Stimulated activated CD4-positive, alpha-beta T cell treated with anti-CD3 and anti-CD28 coated beads, Interleukin-1b, Interleukin-23, amount 100 ng/mL, for 1 hour (primary cell): ENCODE data around the gene TEAD2.

Experiments
- DNase-seq, 2 donors: peaks; one replicate each; pipeline ENCODE4 v3.0.0-alpha.2; 2020; ENCODE audit warnings: low read depth in 2 of 2

TEAD2 gene

DNA sequence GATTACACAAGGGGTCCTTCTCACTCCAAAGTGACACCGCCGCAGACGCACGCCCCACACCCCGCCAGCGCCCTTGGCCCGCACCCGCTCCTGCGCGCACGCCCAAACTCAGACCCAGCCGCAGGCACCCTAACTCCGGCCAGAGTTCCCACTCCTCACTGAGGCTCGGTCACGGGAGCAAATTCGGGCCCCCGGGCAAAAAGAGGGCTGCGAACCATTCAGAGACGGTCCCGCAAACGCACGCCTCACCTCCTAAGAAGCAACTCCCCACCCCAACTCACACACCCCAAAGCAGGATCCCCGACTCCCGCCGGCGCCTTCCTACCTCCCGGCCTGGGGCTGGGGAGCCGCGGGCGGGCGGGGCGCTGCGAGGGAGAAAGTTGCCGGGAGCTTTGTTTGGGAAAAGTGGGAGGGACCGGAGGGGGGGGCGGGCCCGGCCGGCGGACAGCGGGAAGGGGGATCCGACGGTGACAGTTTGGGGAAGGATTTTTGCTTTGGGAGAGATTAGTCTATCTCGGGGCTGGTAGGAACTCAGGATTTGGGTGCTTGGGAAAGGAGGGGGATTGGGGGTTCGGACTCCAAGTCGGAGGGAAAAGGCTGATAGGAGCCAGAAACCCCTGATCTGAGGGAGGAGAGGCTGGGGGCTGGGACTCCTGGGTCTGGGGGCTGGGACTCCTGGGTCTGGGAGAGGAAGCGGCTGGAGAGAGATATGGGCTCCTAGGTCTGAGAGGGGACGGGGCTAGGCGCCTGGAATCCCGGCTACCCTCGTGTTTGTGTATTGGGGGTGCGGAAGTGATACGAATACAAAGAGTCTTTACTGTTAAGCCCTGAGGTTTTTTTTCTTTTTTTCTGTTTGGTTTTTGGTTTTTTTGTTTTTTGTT is at the start of gene TEAD2:
TSS of gene TEAD2 (minus strand) at position 369 of the 881 bp plus-strand sequence. CDS start 2,341 bp downstream, outside the sequence.
- DNase-seq, result no peak

DNA sequence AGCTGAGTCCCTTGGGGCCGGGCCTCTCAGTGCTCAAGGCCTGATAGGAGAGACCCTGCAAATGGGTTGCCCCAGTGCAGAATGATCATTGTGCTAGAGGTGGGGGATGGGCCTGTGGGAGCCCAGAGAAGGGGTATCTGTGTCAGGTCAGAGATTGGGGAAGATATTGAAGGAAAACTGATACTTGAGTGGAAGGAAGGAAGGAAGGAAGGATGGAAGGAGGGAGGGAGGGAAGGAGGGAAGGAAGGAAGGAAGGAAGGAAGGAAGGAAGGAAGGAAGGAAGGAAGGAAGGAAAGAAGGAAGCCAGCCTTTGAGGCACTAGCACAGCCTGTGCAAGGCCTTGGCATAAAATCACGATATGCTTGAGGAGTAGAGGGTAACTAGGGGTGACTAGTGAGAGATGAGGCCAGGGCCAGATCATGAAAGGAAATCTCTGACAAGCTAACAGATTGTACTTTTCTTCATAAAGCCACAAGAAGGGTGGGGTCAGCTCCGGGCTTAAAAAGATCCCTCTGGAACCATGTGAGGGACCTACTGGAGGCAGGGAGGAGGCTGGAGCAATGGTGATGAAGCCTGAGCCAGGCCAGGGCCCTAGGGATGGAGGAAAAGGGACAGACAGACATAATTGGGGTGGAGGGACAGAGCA is 49.6 kb upstream of the TEAD2 start:
- no peak for DNase-seq

DNA sequence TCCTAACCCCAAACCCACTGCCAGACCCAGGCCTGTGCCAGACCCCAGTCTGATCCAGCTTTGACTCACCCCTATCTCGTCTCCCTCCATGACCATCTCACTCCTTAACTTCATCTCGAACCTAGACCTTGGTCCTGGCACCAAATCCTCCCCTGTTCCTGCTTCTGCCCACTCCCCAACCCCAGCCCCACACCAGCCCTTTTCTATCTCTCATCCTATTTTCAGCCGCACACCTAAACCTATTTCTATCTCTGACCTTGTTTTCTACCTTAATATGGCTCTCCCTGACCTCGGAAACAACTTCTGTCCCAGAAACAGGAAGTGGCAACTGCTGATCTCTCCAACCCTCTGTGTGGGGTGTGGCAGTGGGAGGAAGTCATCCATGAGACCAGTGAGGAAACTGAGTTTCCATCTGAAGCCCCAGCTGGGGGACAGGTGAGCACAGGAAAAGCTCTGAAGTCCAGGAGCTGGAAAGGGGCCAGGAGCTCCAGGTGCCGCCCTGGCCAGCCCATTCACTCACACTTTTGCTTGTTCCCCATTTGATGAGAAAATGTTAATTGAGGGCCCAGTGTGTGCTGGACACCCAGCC is 47.3 kb upstream of the TEAD2 start:
- no peak for DNase-seq

DNA sequence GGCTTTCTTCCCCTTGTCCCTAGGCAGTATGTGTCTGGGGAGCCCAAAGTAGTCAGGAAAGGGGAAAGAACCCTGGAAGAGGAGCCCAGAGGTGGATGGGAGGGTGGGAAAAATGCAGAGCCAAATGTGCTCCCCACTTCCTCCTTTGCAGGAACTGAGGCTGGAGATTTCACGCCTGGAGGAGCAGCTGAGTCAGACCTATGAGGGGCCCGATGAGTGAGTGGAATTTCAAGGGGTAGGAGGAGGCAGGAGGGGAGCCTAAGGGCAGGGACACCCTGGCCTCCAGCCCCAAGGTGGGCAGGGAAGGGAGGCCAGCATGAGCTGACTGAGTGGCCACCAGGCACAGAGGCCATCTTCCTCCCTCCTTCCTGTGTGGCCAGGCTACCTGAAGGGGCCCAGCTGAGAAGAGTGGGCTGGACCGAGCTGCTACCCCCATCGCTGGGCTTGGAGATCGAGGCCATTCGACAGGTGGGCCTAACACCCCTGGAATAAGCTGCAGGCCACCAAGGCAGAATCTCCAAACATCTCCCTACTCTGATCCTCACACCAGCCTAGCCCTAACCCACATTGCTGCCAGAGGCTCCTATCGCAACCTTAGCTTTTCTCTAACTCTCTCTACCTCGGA is 46.7 kb upstream of the TEAD2 start:
- no peak for DNase-seq

DNA sequence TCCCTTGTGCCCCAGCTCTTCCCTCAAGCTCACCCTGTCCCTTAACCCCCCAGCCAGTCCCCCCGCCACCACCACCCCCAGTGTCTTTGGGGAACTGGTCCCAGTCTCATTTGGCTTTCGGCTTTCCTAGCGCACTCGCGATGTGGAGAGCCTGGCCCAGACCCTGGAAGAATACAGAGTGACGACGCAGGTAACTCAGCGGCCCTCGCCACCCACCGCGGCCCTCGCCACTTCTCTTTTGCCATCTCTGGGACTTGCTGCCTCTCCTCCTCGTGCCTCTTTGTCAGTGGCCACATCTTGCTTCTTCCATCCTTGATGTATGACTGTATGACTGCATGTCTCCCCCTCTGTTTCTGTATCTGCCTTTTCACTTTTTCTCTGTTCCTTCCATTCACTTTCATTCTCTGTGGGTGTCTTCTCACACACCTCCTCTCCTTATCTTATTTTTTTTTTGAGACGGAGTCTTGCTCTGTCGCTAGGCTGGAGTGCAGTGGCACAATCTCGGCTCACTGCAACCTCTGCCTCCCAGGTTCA is 45.3 kb upstream of the TEAD2 start:
- DNase-seq, result no peak

DNA sequence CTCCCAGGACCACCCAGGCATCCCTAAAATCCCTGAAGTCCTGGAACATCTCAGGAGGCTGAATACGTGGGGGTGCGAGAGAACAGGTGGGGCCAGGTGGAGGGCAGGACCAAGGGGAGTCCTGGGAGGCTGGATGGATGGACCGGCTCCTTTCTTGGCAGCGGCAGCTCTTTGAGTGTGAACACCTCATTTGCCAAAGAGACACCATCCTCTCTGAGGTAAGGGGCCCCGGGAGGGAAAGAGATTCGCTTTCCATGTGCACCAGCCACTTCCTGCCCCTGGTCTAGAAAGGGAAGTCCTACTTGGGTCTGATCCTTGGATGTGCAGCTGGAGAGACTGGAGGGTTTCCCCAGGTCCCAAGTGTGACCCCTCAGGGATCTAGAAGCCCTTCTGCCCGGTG is 44.9 kb upstream of the TEAD2 start:
- no peak for DNase-seq

DNA sequence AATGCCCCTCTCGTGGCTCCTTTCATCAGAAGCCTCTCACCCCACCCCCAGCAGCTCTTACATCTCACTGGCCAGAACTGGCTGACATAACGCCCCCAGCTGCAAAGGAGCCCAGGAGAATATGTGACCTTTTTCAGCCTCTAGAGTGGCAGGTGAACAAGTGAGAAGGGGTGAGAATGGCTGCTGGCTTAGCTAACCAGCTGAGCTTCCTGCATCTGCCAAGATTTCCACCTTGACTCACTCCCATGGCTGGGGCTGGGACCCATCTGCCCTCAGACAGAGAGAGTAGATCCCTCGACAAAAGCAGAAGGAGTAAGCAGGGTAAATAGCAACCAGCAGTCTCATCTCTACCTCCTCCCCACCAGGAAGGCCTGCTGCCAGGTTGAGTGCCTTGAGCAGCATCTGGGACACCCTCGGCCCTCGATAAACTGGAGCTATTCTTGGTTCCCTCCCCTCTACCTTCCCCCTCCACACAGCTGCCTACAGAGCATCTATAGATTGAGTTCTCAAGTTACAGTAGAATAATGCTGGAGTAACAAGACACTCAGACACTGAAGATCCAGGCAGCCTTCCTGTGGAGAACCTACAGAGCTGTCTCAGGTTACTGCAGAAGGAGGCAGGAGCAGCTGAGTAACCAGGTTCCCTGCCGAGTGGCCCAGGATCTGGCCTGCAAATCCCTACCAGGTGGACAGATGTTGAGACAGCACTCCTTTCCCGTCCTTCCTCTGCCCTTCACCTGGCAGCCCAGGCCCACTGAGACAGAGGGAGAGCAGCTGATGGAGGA is 41.4 kb upstream of the TEAD2 start:
- DNase-seq, result no peak

DNA sequence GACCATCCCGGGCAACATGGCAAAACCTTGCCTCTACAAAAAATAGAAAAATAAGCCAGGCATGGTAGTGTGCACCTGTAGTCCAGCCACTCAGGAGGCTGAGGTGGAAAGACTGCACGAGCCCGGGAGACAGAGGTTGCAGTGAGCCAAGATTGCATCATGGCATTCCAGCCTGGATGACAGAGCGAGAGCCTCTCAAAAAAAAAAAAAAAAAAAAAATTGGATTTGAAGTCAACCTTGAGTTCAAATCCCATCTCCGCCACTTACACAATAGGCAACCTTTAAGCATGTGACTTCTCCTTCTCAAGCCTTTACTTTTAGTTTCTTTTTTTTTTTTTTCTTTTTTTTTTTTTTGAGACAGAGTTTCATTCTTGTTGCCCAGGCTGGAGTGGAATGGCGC is 37.8 kb upstream of the TEAD2 start:
- DNase-seq, result no peak

DNA sequence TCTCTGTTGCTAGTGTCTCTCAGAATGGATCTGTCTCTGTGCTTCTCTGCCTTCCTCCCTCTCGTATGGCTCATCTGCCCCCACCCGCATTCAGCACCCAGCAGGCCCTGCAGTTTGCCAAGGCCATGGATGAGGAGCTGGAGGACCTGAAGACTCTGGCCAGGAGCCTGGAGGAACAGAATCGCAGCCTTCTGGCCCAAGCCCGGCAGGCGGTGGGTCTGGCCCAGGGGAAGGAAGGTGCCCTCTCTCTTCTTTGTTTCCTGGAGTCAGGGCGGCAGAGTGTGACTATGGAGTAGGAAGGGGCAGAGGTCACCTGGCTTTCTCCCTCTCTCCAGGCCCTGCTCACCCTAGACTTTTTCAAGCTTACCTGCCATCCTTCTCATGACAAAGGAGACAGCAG is 36.7 kb upstream of the TEAD2 start:
- no peak for DNase-seq

DNA sequence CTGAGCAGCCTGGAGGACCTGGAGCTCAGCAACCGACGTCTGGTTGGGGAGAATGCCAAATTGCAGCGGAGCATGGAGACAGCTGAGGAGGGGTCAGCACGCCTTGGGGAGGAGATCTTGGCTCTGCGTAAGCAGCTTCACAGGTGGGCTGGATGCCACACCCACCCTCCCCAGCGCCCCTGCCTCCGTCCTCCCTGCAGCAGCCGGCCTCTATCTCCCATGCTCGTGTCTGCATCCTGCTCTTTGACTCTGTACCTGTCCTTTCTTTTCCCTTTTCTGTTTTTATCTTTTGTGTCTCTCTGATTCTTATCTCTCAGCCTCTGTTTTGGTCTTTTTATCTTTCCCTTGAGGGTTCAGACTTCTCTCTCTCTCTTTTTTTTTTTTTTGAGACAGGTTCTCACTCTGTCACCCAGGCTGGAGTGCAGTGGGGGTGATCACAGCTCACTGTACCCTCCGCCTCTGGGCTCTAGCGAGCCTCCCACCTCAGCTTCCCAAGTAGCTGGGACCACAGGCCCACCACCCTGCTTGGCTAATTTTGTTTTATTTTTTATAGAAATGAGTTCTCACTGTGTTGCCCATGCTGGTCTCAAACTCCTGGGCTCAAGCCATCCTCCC is 35.9 kb upstream of the TEAD2 start:
- no peak for DNase-seq

DNA sequence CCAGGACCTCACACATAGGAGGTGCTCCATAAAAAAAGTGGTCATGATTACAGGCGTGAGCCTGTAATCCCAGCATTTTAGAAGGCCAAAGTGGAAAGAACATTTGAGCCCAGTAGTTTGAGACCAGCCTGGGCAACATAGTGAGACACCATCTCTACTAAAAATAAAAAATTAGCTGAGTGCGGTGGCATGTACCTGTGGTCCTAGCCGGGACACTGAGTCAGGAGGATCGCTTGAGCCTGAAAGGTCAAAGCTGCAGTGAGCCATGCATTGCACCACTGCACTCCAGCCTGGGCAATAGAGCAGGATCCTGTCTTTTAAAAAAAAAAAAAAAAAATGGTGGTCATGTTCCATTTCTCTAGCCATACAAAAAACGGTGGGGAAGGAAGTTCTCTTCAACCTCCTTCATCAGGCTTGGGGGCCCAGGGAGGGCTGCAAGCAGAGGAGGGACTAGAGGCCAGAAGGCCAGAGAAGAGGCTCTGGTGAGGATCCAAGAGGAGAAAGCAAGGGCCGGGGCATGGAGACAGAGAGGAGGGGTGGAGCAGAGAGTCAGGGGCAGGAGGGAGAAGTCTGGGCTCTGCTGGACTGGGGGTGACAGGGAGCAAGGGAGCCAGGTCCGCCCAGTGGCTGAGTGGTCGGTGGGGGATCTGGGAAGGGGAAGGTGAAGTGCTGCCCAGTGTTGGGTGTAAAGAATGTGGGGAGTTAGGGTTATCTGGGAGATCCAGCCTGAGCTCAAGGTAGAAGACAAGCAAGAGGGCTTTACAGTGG is 34.7 kb upstream of the TEAD2 start:
- no peak for DNase-seq

DNA sequence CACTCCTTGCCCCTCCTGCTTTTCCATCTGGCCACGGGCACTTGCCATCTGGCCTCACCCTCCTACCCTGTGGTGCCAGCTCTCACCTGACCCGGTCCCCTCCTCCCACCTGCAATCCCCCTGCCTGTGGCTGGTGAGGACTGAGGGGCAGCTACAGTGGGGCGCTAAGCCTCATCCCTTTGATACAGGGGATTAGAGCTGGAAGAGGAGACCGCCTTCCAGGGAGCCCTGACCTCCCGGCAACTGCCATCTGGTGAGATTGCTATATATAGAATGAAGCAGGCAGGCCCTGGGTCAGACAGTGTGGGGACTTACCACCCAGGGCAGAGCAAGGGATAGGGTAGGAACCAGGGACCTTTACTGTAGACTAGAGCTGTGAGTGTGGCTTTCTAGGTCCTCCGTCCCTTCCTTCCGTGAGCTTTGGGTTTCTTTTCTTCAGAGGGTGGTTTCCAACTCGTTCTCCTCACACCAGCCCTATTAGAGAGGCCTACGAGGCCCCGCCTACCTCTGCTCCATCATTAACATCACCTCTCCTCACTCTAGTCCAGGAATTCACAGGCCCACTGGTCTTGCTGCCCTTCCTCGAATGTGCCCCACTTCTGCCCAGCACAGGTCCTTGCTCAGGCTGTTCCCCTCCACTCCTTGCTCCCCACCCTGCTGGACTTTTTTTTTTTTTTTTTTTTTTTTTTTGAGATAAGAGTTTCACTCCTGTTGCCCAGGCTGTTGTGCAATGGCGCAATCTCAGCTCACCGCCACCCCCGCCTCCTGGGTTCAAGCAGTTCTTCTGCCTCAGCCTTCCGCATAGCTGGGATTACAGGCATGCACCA is 33.6 kb upstream of the TEAD2 start:
- DNase-seq, result no peak

DNA sequence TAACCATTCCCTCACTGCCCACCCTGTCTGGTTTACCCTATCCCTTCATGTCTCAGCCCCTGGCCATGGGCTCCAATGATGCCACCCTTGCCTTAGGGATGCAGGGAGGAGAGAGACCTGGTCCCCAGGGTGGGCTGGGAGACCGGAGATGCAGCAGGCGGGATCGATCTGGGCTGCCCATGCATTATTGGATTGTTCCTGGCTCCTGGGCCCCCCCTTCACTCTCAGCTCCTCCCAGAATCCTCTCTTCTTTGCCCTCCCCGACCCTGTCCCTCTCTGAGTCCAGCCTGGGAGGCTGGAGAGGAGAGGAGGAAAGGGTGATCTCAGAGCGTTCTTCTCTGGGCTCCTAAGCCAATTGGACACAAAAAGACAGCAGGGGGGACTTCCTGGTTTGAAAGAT is 31.7 kb upstream of the TEAD2 start:
- DNase-seq, result no peak

DNA sequence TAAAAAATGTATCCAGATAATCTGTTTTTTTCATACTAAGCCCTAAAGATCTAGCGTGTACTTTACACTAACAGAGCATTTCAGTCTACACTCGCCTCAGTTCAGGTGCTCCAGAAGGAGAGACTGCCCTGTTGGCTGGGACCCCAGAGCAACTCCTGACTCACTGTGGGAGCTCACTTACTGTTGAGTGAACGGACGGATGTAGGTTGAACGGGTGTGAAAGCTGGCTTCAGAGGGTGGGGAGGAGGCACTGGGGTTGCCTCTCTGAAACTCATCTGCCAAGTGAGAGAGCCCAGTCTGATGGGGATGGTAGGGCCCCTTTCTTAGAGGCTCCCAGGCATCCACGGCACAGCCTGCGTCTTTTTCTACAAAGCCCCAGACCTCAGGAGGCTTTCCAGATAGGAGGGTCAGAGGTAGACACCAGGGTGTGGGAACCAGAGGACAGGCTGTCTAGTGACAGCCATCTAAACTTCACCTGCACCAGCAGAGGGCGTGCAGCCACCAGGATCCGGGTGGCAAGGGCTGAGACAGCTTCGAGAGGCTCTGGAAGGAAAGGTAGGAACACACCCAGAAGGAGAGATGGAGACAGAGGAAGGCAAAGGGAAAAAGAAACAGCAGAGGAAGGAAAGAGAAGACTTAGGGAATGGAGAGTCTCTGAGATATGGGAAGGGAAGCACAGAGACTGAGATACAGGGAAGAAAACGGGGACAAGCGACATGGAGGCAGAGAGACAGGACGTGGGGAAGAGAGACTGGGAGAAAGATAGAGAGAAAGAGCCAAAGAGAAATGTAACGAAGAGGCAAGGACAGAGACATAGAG is 29.6 kb upstream of the TEAD2 start:
- peak; percentile 53 to 56 for DNase-seq

DNA sequence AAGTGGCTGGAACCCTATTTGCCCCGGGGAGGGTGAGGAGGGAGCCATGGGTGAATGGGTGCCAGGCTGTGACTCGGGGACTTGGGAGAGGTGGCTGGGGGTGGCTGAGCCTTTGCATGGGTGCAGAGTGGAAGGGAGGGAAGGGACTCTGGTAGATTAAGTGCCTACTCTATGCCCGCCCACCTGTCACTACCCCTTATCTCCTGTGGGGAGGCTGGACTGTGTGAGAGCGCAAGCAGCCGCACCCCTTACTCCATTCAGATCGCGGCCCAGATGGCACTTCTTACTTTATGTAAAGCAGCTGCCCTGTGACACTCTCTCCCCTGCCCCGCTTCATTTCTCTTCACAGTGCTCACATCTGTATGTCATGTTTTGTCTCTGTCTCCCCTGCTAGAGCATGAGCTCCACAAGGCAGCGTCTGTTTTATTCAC is 28.7 kb upstream of the TEAD2 start:
- DNase-seq, result no peak

DNA sequence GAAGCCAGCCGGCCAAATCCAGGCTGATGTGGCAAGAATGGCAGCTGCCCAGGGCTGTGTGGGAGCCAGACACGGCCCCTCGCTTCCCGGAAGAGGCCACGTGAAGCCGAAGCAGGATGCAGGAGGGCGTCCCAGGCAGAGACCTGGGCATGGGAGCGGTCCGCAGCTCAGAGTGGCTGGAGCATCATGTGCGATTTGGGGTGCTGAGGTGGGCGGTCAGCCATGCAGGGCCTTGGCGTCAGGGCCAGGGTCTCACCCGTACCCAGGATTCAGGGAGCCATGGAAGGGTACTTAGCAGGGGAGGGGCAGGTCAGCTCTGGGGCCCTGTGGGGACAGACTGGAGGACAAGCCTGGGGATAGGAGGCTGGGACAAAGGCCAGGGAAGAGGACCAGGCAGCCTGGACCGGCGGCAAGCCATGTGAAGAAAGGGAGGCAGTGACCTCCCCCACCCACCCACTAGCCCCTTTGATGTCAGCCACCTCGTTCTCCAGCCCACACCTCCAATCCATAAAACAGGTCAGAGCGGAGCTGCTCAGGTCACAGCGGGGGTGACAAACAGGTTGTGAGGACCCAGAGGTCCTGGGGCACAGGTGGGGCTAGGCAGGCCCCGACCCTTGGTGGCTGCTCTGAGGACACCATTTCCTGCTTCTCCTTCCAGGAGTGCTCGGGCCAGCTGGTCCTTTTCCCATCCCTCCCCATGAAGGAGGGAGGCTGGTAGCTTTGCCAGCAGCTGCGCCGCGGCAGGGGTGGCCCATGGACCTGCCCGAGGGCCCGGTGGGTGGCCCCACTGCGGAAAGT is 28.1 kb upstream of the TEAD2 start:
- DNase-seq, result no peak

DNA sequence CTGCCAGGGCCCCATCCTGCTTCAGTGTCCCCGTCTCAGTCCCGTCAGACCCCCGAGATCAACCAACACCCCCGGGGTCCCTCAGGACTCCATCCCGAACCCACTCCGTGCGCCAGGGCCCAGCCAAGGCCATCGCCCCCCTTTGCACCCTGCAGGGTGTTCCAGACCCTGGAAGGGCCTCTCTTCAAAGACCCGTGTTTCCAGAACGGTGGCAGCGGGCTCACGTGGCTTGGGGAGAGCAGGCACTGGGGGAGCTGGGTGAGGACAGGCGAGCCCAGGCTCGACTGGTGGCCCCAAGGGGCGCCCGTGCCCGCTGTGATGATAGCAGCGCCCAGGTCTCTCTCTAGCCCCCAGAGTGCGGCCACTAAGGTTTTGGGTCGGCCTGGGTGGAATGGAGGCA is 27.2 kb upstream of the TEAD2 start:
- no peak for DNase-seq
